Lung (tissue), 12 donors: Measurements from ENCODE around the gene FBXW12. TPM values are rescaled to one million over a fixed set of nuclear protein-coding genes. Genes with fewer than 3 reads are reported as not detected.

Source experiments
- ATAC-seq: fragments of 200-7000 bp; cut with Tn5 transposase; one replicate; pipeline ENCODE4 v1.9.1; 2020; ENCODE audit warnings: moderate number of reproducible peaks; ENCODE audit not compliant: insufficient read depth, low FRiP score
- DNase-seq, 3 donors: peaks; one replicate each; pipeline ENCODE4 v3.0.0-alpha.2; 2013 to 2017
- H3K27ac ChIP-seq, 2 donors: one replicate each; pipeline ENCODE4 v1.5.1; 2013; ENCODE audit warnings: mild to moderate bottlenecking in 2 of 2, moderate library complexity in 2 of 2, control low read depth in 1 of 2, inconsistent platforms in 1 of 2, low read depth in 1 of 2, low read length in 1 of 2
- H3K27me3 ChIP-seq, 3 donors: one replicate each; pipeline ENCODE4 v1.5.1; 2013; ENCODE audit warnings: low read length in 2 of 3; ENCODE audit not compliant: control insufficient read depth in 3 of 3, insufficient read depth in 3 of 3
- H3K36me3 ChIP-seq, 4 donors: one replicate each; pipeline ENCODE4 v1.5.1; 2013; ENCODE audit warnings: low read length in 4 of 4, mild to moderate bottlenecking in 1 of 4, moderate library complexity in 1 of 4; ENCODE audit not compliant: control insufficient read depth in 4 of 4, insufficient read depth in 4 of 4
- H3K4me1 ChIP-seq, 5 donors: one replicate each; pipeline ENCODE4 v1.5.1; 2013; ENCODE audit warnings: low read length in 5 of 5, mild to moderate bottlenecking in 2 of 5, moderate library complexity in 1 of 5; ENCODE audit not compliant: control insufficient read depth in 5 of 5, insufficient read depth in 5 of 5
- H3K4me3 ChIP-seq: one replicate; pipeline ENCODE4 v1.5.1; 2013; ENCODE audit warnings: mild to moderate bottlenecking, control low read depth, moderate library complexity
- H3K9ac ChIP-seq, 2 donors: one replicate each; pipeline ENCODE4 v1.5.1; 2013; ENCODE audit warnings: low read length in 2 of 2, control low read depth in 1 of 2; ENCODE audit not compliant: insufficient read depth in 1 of 2
- H3K9me3 ChIP-seq, 4 donors: one replicate each; pipeline ENCODE4 v1.5.1; 2013; ENCODE audit warnings: low read length in 3 of 4, mild to moderate bottlenecking in 1 of 4, moderate library complexity in 1 of 4; ENCODE audit not compliant: control insufficient read depth in 4 of 4, insufficient read depth in 3 of 4
- WGBS, 2 donors: extraction: QIAGEN DNeasy Blood & Tissue Kit; methylation state at CpG; one replicate each; pipeline ENCODE4 v1.1.7; 2013; 5-methylcytosine and 5-hydroxymethylcytosine counted together
- polyA plus RNA-seq, 2 donors: library from polyadenylated mRNA; stranded (reverse); fragments of 200-250 nt; gene quantifications; one replicate each; pipeline ENCODE4 v1.2.1, GENCODE V29; 2013
- total RNA-seq, 2 donors: library from RNA; depleted of rRNA in 1 of 2; stranded (reverse); fragments of >200 nt in 1 of 2; gene quantifications; one replicate each; pipeline ENCODE4 v1.2.1, GENCODE V29; 2014 to 2021
- TF ChIP-seq, protein P1 (sequence below): IDR thresholded peaks from 2 replicates; pipeline ENCODE4 v1.5.1; 2012; ENCODE audit warnings: mild to moderate bottlenecking; ENCODE audit errors: control extremely low read depth, extremely low read depth
- donor health status: control.
- donor health status: control.
- donor health status: Bipolar disorder and iron deficiency.
- donor health status: healthy.
- donor health status: DM: yes; HTN: yes; CAD: no.

FBXW12 gene
- total and polyA plus RNA-seq, 4 donors, result not detected

DNA sequence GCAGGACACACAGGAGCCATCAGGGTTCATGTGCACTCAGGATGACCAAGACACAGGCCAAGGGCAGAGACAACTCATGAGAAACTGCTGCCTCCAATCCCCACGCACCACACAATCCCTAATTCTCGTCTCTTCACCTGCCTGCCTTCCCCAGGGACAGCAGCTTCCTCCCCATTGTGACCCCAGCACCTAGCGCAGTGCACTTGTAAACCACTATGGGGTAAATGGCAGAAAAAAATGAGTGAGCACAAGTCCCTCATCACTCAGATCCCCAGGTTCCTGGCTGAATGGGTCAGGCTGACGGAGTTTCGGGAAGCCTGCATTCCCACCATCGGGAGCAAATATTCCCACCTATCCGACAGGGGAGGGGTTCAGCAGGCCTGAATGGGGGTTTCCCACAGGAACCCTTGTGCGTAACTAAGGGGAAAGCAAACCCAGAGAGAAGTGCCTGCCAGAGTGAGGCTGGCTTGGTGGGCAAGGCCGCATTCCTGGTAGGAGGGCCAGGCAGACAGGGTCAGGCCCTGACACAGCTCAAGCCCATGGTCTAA lies 39.1 kb downstream of the FBXW12 start:
- Histone ChIP-seq H3K4me3 (no peak overlapping the region), H3K4me1 (no peaks in the 10 kb centered on the region), H3K9me3 (no peaks in the 10 kb centered on the region), H3K27me3 (no peaks in the 10 kb centered on the region), H3K36me3 (peaks cover 10 to 74% (median 41%) of the 10 kb centered on the region in 4 donors), H3K27ac (no peak overlapping the region), H3K9ac (no peak overlapping the region)
- TF ChIP-seq, protein P1, sequence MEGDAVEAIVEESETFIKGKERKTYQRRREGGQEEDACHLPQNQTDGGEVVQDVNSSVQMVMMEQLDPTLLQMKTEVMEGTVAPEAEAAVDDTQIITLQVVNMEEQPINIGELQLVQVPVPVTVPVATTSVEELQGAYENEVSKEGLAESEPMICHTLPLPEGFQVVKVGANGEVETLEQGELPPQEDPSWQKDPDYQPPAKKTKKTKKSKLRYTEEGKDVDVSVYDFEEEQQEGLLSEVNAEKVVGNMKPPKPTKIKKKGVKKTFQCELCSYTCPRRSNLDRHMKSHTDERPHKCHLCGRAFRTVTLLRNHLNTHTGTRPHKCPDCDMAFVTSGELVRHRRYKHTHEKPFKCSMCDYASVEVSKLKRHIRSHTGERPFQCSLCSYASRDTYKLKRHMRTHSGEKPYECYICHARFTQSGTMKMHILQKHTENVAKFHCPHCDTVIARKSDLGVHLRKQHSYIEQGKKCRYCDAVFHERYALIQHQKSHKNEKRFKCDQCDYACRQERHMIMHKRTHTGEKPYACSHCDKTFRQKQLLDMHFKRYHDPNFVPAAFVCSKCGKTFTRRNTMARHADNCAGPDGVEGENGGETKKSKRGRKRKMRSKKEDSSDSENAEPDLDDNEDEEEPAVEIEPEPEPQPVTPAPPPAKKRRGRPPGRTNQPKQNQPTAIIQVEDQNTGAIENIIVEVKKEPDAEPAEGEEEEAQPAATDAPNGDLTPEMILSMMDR, result no peak
- 96% methylated on average over 9 of the region's 9 CpGs for WGBS, 2 donors
- DNase-seq (peak in 1 of 3 donors; percentile 9), ATAC-seq (no peak)

DNA sequence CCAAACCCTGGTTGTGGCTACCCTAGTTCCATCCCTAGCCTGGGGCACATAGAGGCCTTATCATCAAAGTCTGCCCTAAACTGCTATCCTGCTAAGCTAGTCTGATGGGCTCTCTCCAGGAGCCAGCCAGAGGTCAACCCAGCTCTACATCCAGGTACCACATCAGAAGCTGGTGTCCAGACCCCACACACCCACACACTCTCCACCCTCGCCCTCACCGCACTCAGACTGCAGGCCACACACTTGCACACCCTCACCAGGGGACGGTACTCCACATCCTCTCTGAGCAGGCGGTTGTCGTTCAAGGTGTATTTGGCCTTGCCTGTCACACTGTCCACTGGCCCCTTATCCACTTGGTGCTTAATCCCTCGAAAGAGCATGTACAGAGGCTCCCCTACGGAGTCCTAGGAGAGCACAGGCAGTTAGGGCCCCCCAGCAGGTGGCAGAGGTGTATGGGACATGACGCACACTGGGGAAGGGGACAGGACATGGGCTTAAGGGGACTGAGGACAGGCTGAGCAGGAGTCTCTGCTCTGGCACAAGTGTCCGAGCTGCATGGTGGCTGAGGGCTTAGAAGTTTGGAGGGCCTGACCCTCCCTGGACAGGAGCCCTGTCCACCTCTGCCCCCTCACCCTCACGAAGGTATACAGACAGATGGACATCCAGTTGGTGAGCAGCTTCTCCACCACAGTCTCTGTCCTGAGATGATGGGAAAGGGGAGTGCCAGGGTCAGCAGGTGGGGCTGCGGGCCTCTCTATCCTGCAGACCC lies 39.8 kb downstream of the FBXW12 start:
- H3K9ac ChIP-seq, result no peak overlapping the region
- H3K4me3 ChIP-seq, result no peak overlapping the region
- DNase-seq, result peak in 1 of 3 donors; percentile 7
- H3K27me3 ChIP-seq, result no peaks in the 10 kb centered on the region
- WGBS, 2 donors, result 92 to 96% methylated on average over 11 of the region's 11 CpGs
- H3K4me1 ChIP-seq, result no peaks in the 10 kb centered on the region
- TF ChIP-seq, protein P1, result no peak
- H3K9me3 ChIP-seq, result no peaks in the 10 kb centered on the region
- peaks cover 10 to 71% (median 35%) of the 10 kb centered on the region in 4 donors for H3K36me3 ChIP-seq
- no peak for ATAC-seq
- H3K27ac ChIP-seq, result no peak overlapping the region

DNA sequence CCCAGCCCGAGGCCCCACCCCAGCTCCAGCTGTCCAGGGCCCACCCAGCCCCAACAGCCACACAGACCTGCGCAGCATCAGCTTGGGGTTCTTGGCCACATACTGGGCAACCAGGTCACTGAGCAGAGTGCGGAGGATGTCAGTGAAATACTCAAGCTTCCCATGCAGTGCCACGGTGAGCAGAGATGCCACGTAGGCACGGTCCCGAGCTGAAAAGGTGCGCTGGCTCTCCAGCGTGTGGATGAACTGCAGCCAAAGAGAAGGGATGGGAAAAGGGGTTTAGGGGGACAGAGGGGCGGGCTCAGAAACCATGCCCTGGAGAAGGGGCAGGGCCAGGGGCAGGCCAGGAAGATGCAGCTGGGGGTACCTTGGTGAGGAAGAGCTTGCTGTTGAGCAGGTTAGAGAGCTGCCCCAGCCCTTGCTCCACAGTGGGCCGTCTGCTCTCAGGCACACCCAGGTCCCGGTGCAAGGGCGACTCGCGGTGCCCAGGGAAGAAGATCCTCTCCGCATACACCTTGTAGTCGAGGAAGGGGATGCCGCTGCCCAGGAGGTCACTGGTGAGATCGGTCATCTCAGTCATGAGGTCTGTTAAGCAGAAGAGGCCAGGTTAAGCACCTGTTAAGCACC lies 40.5 kb downstream of the FBXW12 start:
- H3K36me3 ChIP-seq, result peaks cover 10 to 66% (median 31%) of the 10 kb centered on the region in 4 donors
- no peaks in the 10 kb centered on the region for H3K4me1 ChIP-seq
- no peak overlapping the region for H3K27ac ChIP-seq
- 94 to 97% methylated on average over 19 of the region's 19 CpGs for WGBS, 2 donors
- H3K4me3 ChIP-seq, result no peak overlapping the region
- ATAC-seq (no peak), DNase-seq (peak in 1 of 3 donors; percentile 4)
- TF ChIP-seq, protein P1, result no peak
- H3K27me3 ChIP-seq, result no peaks in the 10 kb centered on the region
- no peak overlapping the region for H3K9ac ChIP-seq
- H3K9me3 ChIP-seq, result no peaks in the 10 kb centered on the region
